CD4-positive, alpha-beta T cell treated with Interferon gamma for 1 hour (primary cell): ENCODE data around the gene AGAP1.

Experiments used
- DNase-seq: peaks from one replicate; pipeline ENCODE4 v3.0.0-alpha.2; 2020

AGAP1 gene

DNA sequence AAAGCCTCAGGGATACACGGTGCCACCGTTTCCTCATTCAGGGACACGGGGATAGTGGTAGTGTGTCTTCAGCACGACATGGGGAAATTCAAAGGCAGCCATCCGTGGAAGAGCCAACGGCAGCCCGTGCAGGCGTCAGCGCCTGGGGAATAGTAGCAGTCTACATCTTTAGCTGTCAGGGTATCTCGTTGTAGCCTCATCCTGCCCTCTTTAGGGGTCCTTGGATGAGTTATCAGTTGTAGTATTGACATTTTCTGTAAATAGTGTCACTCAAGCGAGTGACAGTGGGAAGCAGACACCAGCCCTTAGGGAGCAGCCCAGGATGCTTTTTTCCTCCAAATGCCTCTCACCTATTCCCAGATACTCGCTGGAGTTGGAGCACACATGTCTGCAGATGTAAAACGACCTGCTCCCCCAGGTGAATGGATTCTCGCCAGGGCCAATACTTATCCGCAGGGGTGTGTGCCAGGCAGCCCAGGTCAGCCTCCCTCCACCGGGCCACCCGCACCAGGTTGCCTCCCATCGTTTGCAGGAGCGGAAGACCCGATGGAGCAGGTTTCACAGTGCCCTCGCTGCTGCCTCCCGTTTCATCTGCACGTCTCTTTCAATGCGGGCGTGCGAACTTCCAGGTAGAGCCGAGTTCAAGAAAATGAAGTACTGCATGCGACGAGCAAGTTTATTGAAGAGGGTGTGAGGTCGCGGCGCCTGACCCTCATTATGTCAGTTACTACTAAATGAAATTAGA is 41.0 kb downstream of the AGAP1 start:
- DNase-seq: no peak

DNA sequence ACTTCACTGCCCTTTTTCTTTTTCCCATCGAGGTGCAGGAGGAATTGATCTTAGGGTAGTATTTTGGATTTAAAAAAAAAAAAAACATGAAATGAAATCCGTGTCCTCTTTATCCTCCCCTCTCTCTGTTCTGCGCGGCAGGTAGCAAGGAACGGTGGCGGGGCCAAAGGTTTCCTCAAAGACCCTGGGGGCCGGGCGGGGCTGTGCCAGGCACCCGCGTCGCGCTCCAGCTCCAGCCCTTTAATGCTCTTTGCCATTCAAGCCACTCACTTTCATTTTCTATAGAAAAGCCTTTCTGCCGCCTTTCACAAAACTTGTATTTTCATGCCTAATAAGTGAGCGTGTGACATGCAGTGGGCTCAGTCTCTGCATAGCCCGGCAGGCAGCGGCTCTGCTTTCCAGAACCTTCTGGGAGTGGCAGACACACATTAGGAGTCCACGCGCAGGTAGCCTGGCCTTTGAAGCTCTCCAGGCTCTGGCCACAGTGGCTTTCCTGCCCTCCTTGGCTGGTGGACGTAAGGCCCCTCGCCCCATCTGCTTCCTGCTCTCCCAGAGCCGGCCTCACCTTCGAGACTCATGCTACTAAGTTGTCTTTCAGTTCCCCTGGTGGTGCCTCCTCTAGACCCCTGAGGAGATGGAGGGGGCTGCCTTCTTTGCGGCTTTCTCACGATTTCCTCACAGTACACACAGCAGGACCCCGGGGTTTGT is 41.7 kb downstream of the AGAP1 start:
- no peak for DNase-seq

DNA sequence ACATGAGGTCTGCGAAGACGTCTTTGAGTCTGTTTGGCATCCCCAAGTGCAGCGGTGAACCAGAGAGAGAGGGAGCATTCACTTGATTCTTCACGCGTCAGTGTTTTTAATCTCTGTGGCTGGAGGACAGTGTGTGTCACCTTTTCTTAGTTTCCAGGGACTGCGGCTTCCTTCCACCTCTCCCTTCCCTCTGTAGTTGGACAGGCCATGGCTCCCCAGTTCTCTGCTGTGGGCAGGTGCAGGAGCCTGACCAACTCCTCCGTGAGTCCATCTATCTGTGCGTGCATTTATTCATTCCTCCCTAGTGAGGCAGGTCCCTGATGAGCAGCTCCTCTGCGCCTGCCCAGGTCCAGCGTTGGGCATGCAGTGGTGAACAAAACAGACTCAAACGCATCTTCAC is 42.9 kb downstream of the AGAP1 start:
- DNase-seq: no peak

DNA sequence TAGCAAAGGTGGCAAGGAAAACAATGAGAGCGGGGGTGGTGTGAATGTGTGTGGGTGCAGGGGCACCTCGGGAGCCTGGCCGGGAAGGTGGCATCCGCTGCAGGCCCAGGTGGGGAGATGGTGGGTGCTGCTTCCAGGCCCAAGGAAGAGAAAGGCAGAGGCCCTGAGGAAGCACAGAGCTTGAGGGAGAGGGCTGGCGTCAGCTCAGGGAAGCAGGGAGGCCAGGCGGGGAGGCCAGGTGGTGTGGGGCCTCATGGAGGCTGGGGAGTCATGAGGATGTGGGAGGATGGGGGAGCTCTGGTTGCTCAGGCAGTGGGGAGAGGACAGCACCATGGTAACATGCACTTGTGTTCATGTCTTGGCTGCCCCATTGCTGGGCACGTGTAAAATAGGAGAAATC is 43.3 kb downstream of the AGAP1 start:
- DNase-seq: no peak

- no peak for DNase-seq
Observed at GRCh38 chr2:235537587-235537986, 43.7 kb downstream of the AGAP1 start.

GRCh38 chr2:235538144-235538639 is 44.3 kb downstream of the AGAP1 start:
- DNase-seq: no peak

GRCh38 chr2:235538981-235539380 is 45.1 kb downstream of the AGAP1 start:
- DNase-seq: no peak

DNA sequence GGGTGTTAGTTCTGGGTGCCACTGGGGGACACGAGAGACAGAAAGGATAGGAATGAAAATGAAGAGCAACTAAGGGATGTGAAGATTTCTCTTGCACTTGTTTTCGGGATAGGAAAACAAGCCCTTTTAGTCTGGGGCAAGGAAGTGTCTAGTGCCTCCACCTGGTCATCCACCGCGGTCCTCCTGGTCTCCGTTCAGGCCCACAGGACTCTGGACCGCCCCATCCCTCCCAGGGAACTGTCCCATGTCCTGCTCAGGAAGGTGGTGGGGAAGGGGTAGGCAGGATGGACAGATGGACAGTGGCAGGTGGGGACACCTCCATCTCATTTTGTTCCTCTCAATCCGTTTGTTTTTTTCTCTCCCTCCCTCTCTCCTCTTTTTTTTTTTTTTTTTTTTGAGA is 45.9 kb downstream of the AGAP1 start:
- DNase-seq: no peak

DNA sequence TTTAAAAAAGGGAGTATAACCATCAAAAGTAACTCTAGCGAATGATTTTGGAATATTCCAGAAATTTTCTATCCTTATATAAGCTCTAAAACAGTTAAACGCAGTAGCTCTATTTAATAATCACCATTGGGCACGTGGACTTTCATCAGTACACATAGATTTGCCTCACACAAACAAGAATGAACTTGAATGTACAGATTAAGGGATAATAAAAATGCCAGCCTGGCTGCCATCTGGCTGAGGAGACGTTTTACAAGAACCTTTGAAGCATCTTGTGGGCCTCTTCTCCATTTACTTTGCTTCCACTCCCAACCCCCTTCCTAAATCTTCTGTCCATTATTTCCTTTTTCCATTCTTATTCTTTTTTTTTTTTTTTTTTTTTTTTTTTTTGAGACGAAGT is 47.2 kb downstream of the AGAP1 start:
- DNase-seq: no peak

GRCh38 chr2:235541838-235542549 is 48.2 kb downstream of the AGAP1 start:
- DNase-seq: no peak

DNA sequence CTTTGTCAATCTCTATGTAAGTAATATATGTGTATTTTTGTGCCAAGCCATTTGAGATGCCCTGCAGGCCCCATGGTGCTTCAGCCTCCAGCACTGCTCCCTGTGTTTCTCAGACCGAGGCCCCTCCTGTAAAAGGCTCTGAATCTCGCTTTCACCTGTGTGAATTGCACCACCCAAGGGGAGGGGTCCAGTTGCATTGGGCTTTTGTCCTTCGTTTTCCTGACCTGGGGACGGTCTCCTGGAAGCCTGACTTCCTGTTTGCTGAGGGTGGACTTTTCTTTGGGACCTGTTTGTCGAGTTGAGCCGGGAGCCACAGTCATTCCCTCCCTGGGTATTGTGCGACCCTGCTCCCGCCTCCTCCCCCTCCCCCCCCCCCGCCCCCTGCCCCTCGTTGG is 48.9 kb downstream of the AGAP1 start:
- no peak for DNase-seq

- DNase-seq: no peak
Observed at GRCh38 chr2:235543128-235543750, 49.4 kb downstream of the AGAP1 start.

DNA sequence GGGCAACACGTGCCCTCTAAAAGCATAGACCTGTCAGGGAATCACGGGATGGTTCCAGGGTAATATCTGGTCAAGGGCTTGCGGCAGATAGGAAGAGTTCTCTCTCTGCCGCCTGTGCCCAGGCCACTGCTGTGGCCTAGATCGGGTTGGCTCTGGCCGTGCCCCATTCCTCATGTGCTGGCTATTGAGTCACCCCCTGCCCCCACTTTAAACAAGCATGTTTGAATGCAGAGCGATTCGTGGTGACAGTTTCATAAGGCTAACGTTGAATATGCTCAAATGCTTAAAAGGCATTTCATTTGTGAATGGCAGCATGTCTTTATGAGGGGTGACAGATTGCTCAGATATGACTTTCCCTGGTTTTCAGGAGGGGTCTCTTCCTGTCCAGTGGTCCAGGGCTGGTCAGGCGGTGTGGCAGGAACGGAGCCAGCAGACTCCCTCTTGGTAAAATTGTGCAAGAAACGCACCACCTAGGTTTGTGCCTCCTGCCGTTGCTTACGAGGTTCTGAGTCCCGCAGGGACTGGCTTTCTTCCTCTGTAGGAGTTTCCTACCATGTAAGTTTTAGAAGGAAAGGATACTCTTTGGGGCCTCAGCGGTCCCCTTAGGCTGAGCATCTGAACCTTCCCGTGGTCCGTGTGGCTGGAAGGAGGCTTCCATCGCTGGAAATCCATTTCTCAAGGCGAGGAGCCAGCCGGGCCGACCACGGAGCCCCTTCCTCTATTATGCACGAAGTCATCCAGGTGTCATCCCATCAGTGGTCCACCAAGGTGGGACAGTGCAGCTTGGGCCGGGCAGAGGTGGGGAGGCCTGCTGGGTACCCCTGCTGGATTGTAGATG is 50.2 kb downstream of the AGAP1 start:
- no peak for DNase-seq

GRCh38 chr2:235544689-235544969 is 50.8 kb downstream of the AGAP1 start:
- DNase-seq: no peak

DNA sequence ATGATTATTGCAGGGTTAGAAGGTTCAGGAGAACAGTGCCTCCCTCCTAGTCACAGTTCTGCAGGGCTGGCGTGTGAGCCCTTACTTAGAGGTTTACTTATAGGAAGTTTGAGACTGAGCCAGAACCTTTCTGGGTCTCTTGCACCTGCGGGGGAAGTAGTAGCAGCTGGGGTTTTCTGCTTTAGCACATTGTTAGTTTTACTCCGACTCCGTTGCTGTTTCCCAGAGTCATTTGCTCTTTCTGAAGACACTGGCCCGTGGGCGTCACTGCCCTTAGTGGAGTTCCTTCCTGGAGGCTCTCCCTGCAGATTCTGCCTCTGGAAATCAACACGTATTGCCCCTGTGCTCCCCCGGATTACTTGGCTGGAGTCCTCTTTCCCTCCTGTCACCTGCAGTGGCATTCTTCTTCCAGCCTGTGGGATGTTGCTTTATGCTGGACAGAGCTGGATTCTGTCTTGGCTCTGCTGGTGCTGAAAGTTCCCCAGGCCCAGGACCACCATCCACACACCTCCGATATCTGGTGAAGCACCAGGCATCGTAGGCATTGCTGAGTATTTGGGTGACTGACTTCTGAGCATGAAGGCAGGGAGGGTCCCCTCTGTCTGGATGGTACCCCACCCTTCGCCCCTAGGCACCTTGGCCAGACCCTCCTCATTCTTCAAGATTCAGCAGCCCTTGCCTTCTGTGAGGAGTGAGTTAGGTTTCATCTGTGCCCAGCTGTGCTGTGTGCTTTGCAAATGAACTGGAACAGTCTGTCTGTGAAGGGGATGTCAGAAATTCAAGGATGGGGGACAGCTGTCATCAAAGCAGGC is 51.7 kb downstream of the AGAP1 start:
- no peak for DNase-seq

DNA sequence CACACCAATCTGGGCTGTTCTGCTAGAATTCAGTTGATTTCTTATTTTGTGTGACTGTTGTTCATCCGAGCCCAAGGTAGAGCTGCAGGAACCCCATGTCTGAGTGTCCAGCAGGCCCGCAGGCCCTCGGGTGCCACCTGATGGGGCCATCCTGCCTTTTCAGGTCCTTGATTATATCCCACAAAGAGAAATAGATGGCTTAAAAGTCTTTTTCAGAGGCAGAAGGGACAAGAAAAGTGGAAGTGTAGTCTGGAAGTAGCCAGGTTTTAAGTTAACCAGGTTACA is 52.2 kb downstream of the AGAP1 start:
- no peak for DNase-seq

- no peak for DNase-seq
Observed at GRCh38 chr2:235546436-235546835, 52.6 kb downstream of the AGAP1 start.

GRCh38 chr2:235549735-235550377 is 56.0 kb downstream of the AGAP1 start:
- no peak for DNase-seq

GRCh38 chr2:235550378-235550760 is 56.5 kb downstream of the AGAP1 start:
- no peak for DNase-seq

DNA sequence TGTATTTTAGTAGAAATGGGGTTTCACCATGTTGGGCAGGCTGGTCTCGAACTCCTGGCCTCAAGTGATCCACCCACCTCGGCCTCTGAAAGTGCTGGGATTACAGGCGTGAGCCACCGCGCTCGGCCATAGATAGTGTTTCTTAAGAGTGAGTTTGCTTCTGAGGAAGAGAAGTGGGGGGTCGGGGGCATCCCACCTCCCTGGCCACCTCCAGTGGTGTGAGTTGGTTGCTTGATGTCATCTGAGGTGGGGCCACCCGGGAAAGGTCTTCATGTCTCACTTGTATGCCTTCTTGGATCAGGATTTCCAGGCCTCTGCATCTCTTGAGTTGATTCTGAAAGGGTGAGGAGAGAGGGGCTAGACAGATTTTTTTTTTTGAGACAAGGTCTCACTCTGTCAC is 57.1 kb downstream of the AGAP1 start:
- DNase-seq: no peak

GRCh38 chr2:235551965-235552364 is 58.1 kb downstream of the AGAP1 start:
- no peak for DNase-seq

- no peak for DNase-seq
Observed at GRCh38 chr2:235552671-235553070, 58.8 kb downstream of the AGAP1 start.
